ENCODE results near the gene TTC22.
A peak's percentile ranks its signal among the peaks of the same experiment; 100 is the strongest.
"Not testable (repeated sequence)": the region's sequence is repeated elsewhere in the genome, so short reads cannot be mapped to it uniquely, and the experiment has no call there.

TTC22 gene

GRCh38 chr1:54787604-54788003, 13.5 kb downstream of the TTC22 start:
- DNase-seq (ENCODE audit: low read depth in 2 of 2, low spot score in 1 of 2) = no peak

- DNase-seq (ENCODE audit: low read depth in 2 of 2, low spot score in 1 of 2) = no peak
Measured at GRCh38 chr1:54786778-54787177, 14.3 kb downstream of the TTC22 start.

GRCh38 chr1:54784066-54784465, 17.1 kb downstream of the TTC22 start:
- DNase-seq (ENCODE audit: low read depth in 2 of 2, low spot score in 1 of 2) = no peak

- no peak for DNase-seq (ENCODE audit: low read depth in 2 of 2, low spot score in 1 of 2)
Measured at GRCh38 chr1:54782588-54782987, 18.5 kb downstream of the TTC22 start.

GRCh38 chr1:54782156-54782555, 19.0 kb downstream of the TTC22 start:
- DNase-seq (ENCODE audit: low read depth in 2 of 2, low spot score in 1 of 2) = no peak

GRCh38 chr1:54781023-54781723, 19.9 kb downstream of the TTC22 start:
- DNase-seq (ENCODE audit: low read depth in 2 of 2, low spot score in 1 of 2) = no peak

GRCh38 chr1:54777431-54777830, 23.7 kb downstream of the TTC22 start:
- no peak for DNase-seq (ENCODE audit: low read depth in 2 of 2, low spot score in 1 of 2)

GRCh38 chr1:54777011-54777410, 24.1 kb downstream of the TTC22 start:
- no peak for DNase-seq (ENCODE audit: low read depth in 2 of 2, low spot score in 1 of 2)

GRCh38 chr1:54775828-54776721, 25.0 kb downstream of the TTC22 start:
- not testable (repeated sequence) for DNase-seq (ENCODE audit: low read depth in 2 of 2, low spot score in 1 of 2)

- no peak for DNase-seq (ENCODE audit: low read depth in 2 of 2, low spot score in 1 of 2)
Measured at GRCh38 chr1:54774820-54775498, 26.2 kb downstream of the TTC22 start.

GRCh38 chr1:54772951-54773350, 28.2 kb downstream of the TTC22 start:
- no peak for DNase-seq (ENCODE audit: low read depth in 2 of 2, low spot score in 1 of 2)

GRCh38 chr1:54768093-54768492, 33.0 kb downstream of the TTC22 start:
- no peak for DNase-seq (ENCODE audit: low read depth in 2 of 2, low spot score in 1 of 2)

- no peak for DNase-seq (ENCODE audit: low read depth in 2 of 2, low spot score in 1 of 2)
Measured at GRCh38 chr1:54767526-54767925, 33.6 kb downstream of the TTC22 start.

- DNase-seq (ENCODE audit: low read depth in 2 of 2, low spot score in 1 of 2) = no peak
Measured at GRCh38 chr1:54766726-54767125, 34.4 kb downstream of the TTC22 start.

- DNase-seq (ENCODE audit: low read depth in 2 of 2, low spot score in 1 of 2) = no peak
Measured at GRCh38 chr1:54764922-54765561, 36.1 kb downstream of the TTC22 start.

- DNase-seq (ENCODE audit: low read depth in 2 of 2, low spot score in 1 of 2) = peak; percentile 83 to 91
Measured at GRCh38 chr1:54764133-54764921, 36.8 kb downstream of the TTC22 start, which contains the start of gene PARS2. TSS of gene PARS2 (minus strand) at chr1:54764523. CDS start at chr1:54759161, 5,362 bp downstream.

GRCh38 chr1:54763816-54764132, 37.3 kb downstream of the TTC22 start:
- DNase-seq (ENCODE audit: low read depth in 2 of 2, low spot score in 1 of 2) = no peak

GRCh38 chr1:54758678-54759348, 42.3 kb downstream of the TTC22 start:
- no peak for DNase-seq (ENCODE audit: low read depth in 2 of 2, low spot score in 1 of 2)

- DNase-seq (ENCODE audit: low read depth in 2 of 2, low spot score in 1 of 2) = no peak
Measured at GRCh38 chr1:54757833-54758232, 43.3 kb downstream of the TTC22 start.

All from stimulated activated CD8-positive, alpha-beta memory T cell treated with anti-CD3 and anti-CD28 coated beads, Interleukin-4, amount 100 ng/mL, for 1 hour (primary cell).